GM12873 (cell line): ENCODE results near the gene MAP3K13.

Experiments used
- CTCF ChIP-seq: IDR thresholded peaks from 2 replicates; pipeline ENCODE4 v1.5.1; 2012; ENCODE audit warnings: low read depth, mild to moderate bottlenecking, moderate library complexity, low read length, control low read depth; ENCODE audit not compliant: insufficient read depth; ENCODE audit errors: missing control alignments

Gene MAP3K13

GRCh38 chr3:185439745-185440466, 77.0 kb downstream of the MAP3K13 start:
- TF ChIP-seq CTCF: no peak

- TF ChIP-seq CTCF: no peak
Observed at GRCh38 chr3:185442031-185442430, 79.1 kb downstream of the MAP3K13 start.

- no peak for TF ChIP-seq CTCF
Observed at GRCh38 chr3:185444329-185444728, 81.4 kb downstream of the MAP3K13 start.

GRCh38 chr3:185448107-185448506, 85.2 kb downstream of the MAP3K13 start:
- no peak for TF ChIP-seq CTCF

GRCh38 chr3:185457376-185457775, 94.4 kb downstream of the MAP3K13 start:
- no peak for TF ChIP-seq CTCF

- TF ChIP-seq CTCF: no peak
Observed at GRCh38 chr3:185460309-185460708, 97.4 kb downstream of the MAP3K13 start.

- no peak for TF ChIP-seq CTCF
Observed at GRCh38 chr3:185460719-185461350, 97.9 kb downstream of the MAP3K13 start.
